ENCODE data around the gene DYNLT3. TPM values are rescaled to one million over a fixed set of nuclear protein-coding genes. Genes with fewer than 3 reads are reported as not detected.

DYNLT3 gene
- total RNA-seq, 1 experiment from 2014 or later = 19.3 TPM

GRCh38 chrX:37847733-37848197 lies 394 bp upstream of the DYNLT3 start:
- Mint-ChIP-seq H3K27me3 (ENCODE audit: insufficient read depth, unreplicated experiment) (peaks cover 39% of the 10 kb centered on the region), H3K4me3 (ENCODE audit: unreplicated experiment) (peak overlapping the region; percentile 75), H3K9me3 (ENCODE audit: unreplicated experiment) (no peaks in the 10 kb centered on the region), H3K27ac (ENCODE audit: low read depth, unreplicated experiment) (peak overlapping the region; percentile 39), H3K36me3 (ENCODE audit: insufficient read depth, unreplicated experiment) (peaks cover 5% of the 10 kb centered on the region), H3K4me1 (ENCODE audit: insufficient read depth, unreplicated experiment) (no peaks in the 10 kb centered on the region)
- DNase-seq (ENCODE audit: unreplicated experiment) = no peak
- BruUV-seq (replicated peaks) = TSS peak; percentile 80
- intact Hi-C loops (cut with micrococcal nuclease) = loop anchor here (1.0 kb wide), 1 partner anchor 328 kb away; no protein-coding TSS in a partner anchor
- TF ChIP-seq CTCF (IDR thresholded peaks at IDR 0.05; ENCODE audit: unreplicated experiment) = no peak
- ChIA-PET POLR2A (interaction anchor here (0.6 kb wide), 1 partner anchor 328 kb away, joined by 3 read pairs; no protein-coding TSS in a partner anchor), CTCF (interaction anchor here (0.6 to 1.0 kb wide), 2 partner anchors 12 to 98 kb away, joined by 3 read pairs; no protein-coding TSS in a partner anchor)

GRCh38 chrX:37846558-37846933 lies 825 bp downstream of the DYNLT3 start:
- Mint-ChIP-seq H3K27ac (ENCODE audit: low read depth, unreplicated experiment) (no peak overlapping the region), H3K36me3 (ENCODE audit: insufficient read depth, unreplicated experiment) (peaks cover 5% of the 10 kb centered on the region), H3K4me3 (ENCODE audit: unreplicated experiment) (peak overlapping the region; percentile 75), H3K27me3 (ENCODE audit: insufficient read depth, unreplicated experiment) (peaks cover 33% of the 10 kb centered on the region), H3K4me1 (ENCODE audit: insufficient read depth, unreplicated experiment) (no peaks in the 10 kb centered on the region), H3K9me3 (ENCODE audit: unreplicated experiment) (no peaks in the 10 kb centered on the region)
- intact Hi-C loops (cut with micrococcal nuclease) = no loop called here
- ChIA-PET CTCF (no interaction called here), POLR2A (no interaction called here)
- DNase-seq (ENCODE audit: unreplicated experiment) = no peak
- BruUV-seq (replicated peaks) = no TSS peak
- TF ChIP-seq CTCF (IDR thresholded peaks at IDR 0.05; ENCODE audit: unreplicated experiment) = no peak

GRCh38 chrX:37846141-37846540 lies 1.2 kb downstream of the DYNLT3 start:
- CTCF ChIA-PET = no interaction called here
- peak overlapping the region; percentile 75 for H3K4me3 Mint-ChIP-seq (ENCODE audit: unreplicated experiment)
- no peak for TF ChIP-seq CTCF (IDR thresholded peaks at IDR 0.05; ENCODE audit: unreplicated experiment)
- peaks cover 5% of the 10 kb centered on the region for H3K36me3 Mint-ChIP-seq (ENCODE audit: insufficient read depth, unreplicated experiment)
- H3K9me3 Mint-ChIP-seq (ENCODE audit: unreplicated experiment) = no peaks in the 10 kb centered on the region
- intact Hi-C loops (cut with micrococcal nuclease) = no loop called here
- BruUV-seq (replicated peaks) = no TSS peak
- H3K27me3 Mint-ChIP-seq (ENCODE audit: insufficient read depth, unreplicated experiment) = peaks cover 33% of the 10 kb centered on the region
- H3K27ac Mint-ChIP-seq (ENCODE audit: low read depth, unreplicated experiment) = no peak overlapping the region
- H3K4me1 Mint-ChIP-seq (ENCODE audit: insufficient read depth, unreplicated experiment) = no peaks in the 10 kb centered on the region
- POLR2A ChIA-PET = no interaction called here
- DNase-seq (ENCODE audit: unreplicated experiment) = peak; percentile 49

GRCh38 chrX:37844622-37845021 lies 2.7 kb downstream of the DYNLT3 start:
- no TSS peak for BruUV-seq (replicated peaks)
- intact Hi-C loops (cut with micrococcal nuclease) = no loop called here
- no peaks in the 10 kb centered on the region for H3K9me3 Mint-ChIP-seq (ENCODE audit: unreplicated experiment)

More at GRCh38 chrX:37844622-37845021, 2.7 kb downstream of the DYNLT3 start:
- Mint-ChIP-seq H3K36me3 (ENCODE audit: insufficient read depth, unreplicated experiment) (peaks cover 5% of the 10 kb centered on the region), H3K4me1 (ENCODE audit: insufficient read depth, unreplicated experiment) (no peaks in the 10 kb centered on the region), H3K27me3 (ENCODE audit: insufficient read depth, unreplicated experiment) (peaks cover 39% of the 10 kb centered on the region), H3K27ac (ENCODE audit: low read depth, unreplicated experiment) (no peak overlapping the region), H3K4me3 (ENCODE audit: unreplicated experiment) (no peak overlapping the region)
- TF ChIP-seq CTCF (IDR thresholded peaks at IDR 0.05; ENCODE audit: unreplicated experiment) = no peak
- no peak for DNase-seq (ENCODE audit: unreplicated experiment)
- ChIA-PET CTCF (no interaction called here), POLR2A (no interaction called here)

Measured in MCF 10A (cell line).